Ovary (tissue), 9 donors: ENCODE measurements around the gene GSTP1. TPM values are rescaled to one million over a fixed set of nuclear protein-coding genes. Genes with fewer than 3 reads are reported as not detected.

ENCODE experiments used
- DNase-seq, 5 donors: peaks; one replicate each; pipeline ENCODE4 v3.0.0-alpha.2; 2019 to 2020
- H3K27ac ChIP-seq, 2 donors: fragments of 200-600 bp; one replicate each; pipeline versions ENCODE4 v1.5.1 to v1.8.0; 2019 to 2022
- H3K27me3 ChIP-seq: fragments of 200-600 bp; one replicate; pipeline ENCODE4 v1.8.0; 2022
- H3K36me3 ChIP-seq: fragments of 200-600 bp; sonication (generic); one replicate; pipeline ENCODE4 v1.5.1; 2019
- H3K4me1 ChIP-seq: one replicate; pipeline ENCODE4 v1.8.1; 2013; ENCODE audit warnings: mild to moderate bottlenecking, moderate library complexity; ENCODE audit not compliant: insufficient read depth
- H3K4me3 ChIP-seq: fragments of 200-600 bp; sonication (generic); one replicate; pipeline ENCODE4 v1.5.1; 2017
- H3K9me3 ChIP-seq, 2 donors: fragments of 200-600 bp in 1 of 2; sonication (generic) in 1 of 2; one replicate each; pipeline versions ENCODE4 v1.5.1 to v1.8.1; 2013 to 2019; ENCODE audit warnings: mild to moderate bottlenecking in 1 of 2, moderate library complexity in 1 of 2
- CTCF ChIP-seq, 3 donors: fragments of 450-650 bp in 2 of 3; fragments of 200-600 bp in 1 of 3; IDR thresholded peaks; one replicate each; pipeline versions ENCODE4 v1.5.1 to v1.8.0; 2016 to 2022; ENCODE audit warnings: antibody characterized with exemption in 3 of 3, mild to moderate bottlenecking in 1 of 3
- EP300 ChIP-seq: sonication (generic); formaldehyde crosslinking; IDR thresholded peaks from one replicate; pipeline ENCODE4 v1.6.1; 2017; ENCODE audit warnings: antibody characterized with exemption
- POLR2A ChIP-seq: fragments of 450-650 bp; IDR thresholded peaks from one replicate; pipeline ENCODE4 v1.6.1; 2017; ENCODE audit warnings: antibody characterized with exemption, mild to moderate bottlenecking, moderate library complexity
- WGBS, 3 donors: extraction: QIAGEN DNeasy Blood & Tissue Kit in 1 of 3; methylation state at CpG; one replicate each; pipeline versions ENCODE4 v1.1.5 to v1.1.7; 2013 to 2017; 5-methylcytosine and 5-hydroxymethylcytosine counted together
- intact Hi-C, 4 donors: fragments of 100-400 bp; cut with DNase I; formaldehyde crosslinking; loops; one replicate each; pipeline versions ENCODE4 v1.11.0 to v1.15.1; 2022 to 2023
- polyA plus RNA-seq, 2 donors: library from polyadenylated mRNA; stranded (reverse); fragments of 200-250 nt in 1 of 2; fragments of 350-450 nt in 1 of 2; fragmentation: Illumina TruSeq in 1 of 2; extraction: RNeasy Lipid Tissue Mini Kit (QIAGEN cat#74804) in 1 of 2; gene quantifications; one replicate each; pipeline ENCODE4 v1.2.3, GENCODE V29; 2013 to 2014
- total RNA-seq, 7 donors: library from RNA; depleted of rRNA in 2 of 7; stranded (reverse); fragments of >200 nt in 2 of 7; fragmentation: NEBNext Ultra II Directional in 3 of 7; extraction: Animal tissue kit (Norgen Biotek cat#: 25700) in 3 of 7; gene quantifications; one replicate each; pipeline versions ENCODE4 v1.1.0 to v1.2.4, GENCODE V29; 2016 to 2023
- donor health status: DM: no; HTN: no; CAD: no; lungs with moderate emphysema.
- donor health status: DM: no; HTN: no; CAD: no.
- donor health status: Bipolar disorder and iron deficiency.
- donor health status: DM: yes; HTN: yes; CAD: no.
- donor health status: DM: no; HTN: no; CAD: no.
- donor health status: DM: yes; HTN: yes; CAD: no.

Gene GSTP1
- total and polyA plus RNA-seq, 9 donors: 189 to 1,321 (median 459) TPM

GRCh38 chr11:67631411-67631810, 47.8 kb downstream of the GSTP1 start:
- WGBS, 3 donors: 58 to 85% (median 72%) methylated on average over 5 to 7 of the region's 7 CpGs
- Histone ChIP-seq H3K9me3 (no peaks in the 10 kb centered on the region), H3K27ac (no peak overlapping the region), H3K4me1 (peaks cover 5% of the 10 kb centered on the region), H3K4me3 (no peak overlapping the region), H3K27me3 (no peaks in the 10 kb centered on the region), H3K36me3 (no peaks in the 10 kb centered on the region)
- DNase-seq: peak in 3 of 5 donors; percentile 34 to 62 (median 59)
- TF ChIP-seq EP300 (no peak), POLR2A (no peak), CTCF (IDR thresholded peaks at IDR 0.05) (no peak)
- intact Hi-C loops: no loop called here

- Histone ChIP-seq H3K27ac (no peak overlapping the region), H3K9me3 (no peaks in the 10 kb centered on the region), H3K4me3 (no peak overlapping the region), H3K4me1 (peaks cover 5% of the 10 kb centered on the region), H3K36me3 (no peaks in the 10 kb centered on the region), H3K27me3 (no peaks in the 10 kb centered on the region)
- intact Hi-C loops: no loop called here
- WGBS, 3 donors: 92 to 97% (median 92%) methylated on average over 2 of the region's 2 CpGs
- no peak for DNase-seq
- TF ChIP-seq POLR2A (no peak), EP300 (no peak), CTCF (IDR thresholded peaks at IDR 0.05) (no peak)
Measured at GRCh38 chr11:67631853-67632174, 48.2 kb downstream of the GSTP1 start.

GRCh38 chr11:67632175-67632981, 48.8 kb downstream of the GSTP1 start:
- Histone ChIP-seq H3K9me3 (no peaks in the 10 kb centered on the region), H3K27ac (no peak overlapping the region), H3K4me1 (peaks cover 5% of the 10 kb centered on the region), H3K27me3 (no peaks in the 10 kb centered on the region), H3K4me3 (no peak overlapping the region), H3K36me3 (no peaks in the 10 kb centered on the region)
- DNase-seq: peak in 2 of 5 donors; percentile 18 to 42
- TF ChIP-seq POLR2A: no peak
- no peak for TF ChIP-seq EP300
- no peak for TF ChIP-seq CTCF (IDR thresholded peaks at IDR 0.05)
- WGBS, 3 donors: 74 to 78% (median 77%) methylated on average over 12 of the region's 12 CpGs
- intact Hi-C loops: no loop called here

- Histone ChIP-seq H3K4me3 (no peak overlapping the region), H3K36me3 (no peaks in the 10 kb centered on the region), H3K27me3 (no peaks in the 10 kb centered on the region), H3K9me3 (no peaks in the 10 kb centered on the region), H3K4me1 (peaks cover 5% of the 10 kb centered on the region), H3K27ac (no peak overlapping the region)
- 87 to 92% (median 89%) methylated on average over 30 of the region's 30 CpGs for WGBS, 3 donors
- DNase-seq: peak in 2 of 5 donors; percentile 18 to 34
- intact Hi-C loops: no loop called here
- TF ChIP-seq CTCF (IDR thresholded peaks at IDR 0.05) (no peak), POLR2A (no peak), EP300 (no peak)
Measured at GRCh38 chr11:67632982-67633755, 49.6 kb downstream of the GSTP1 start.
